Upper lobe of left lung (tissue), 4 donors: ENCODE results near the gene WNT8B.

ENCODE experiments used
- POLR2A ChIP-seq, 4 donors: fragments of 450-650 bp; IDR thresholded peaks; one replicate each; pipeline ENCODE4 v1.5.1; 2016 to 2017; ENCODE audit warnings: antibody characterized with exemption in 4 of 4, mild to moderate bottlenecking in 2 of 4
- TF ChIP-seq, protein P1 (sequence below), 6 experiments: fragments of 450-650 bp in 4 of 6; fragments of 200-600 bp in 2 of 6; sonication (generic) in 2 of 6; IDR thresholded peaks; one replicate each; pipeline ENCODE4 v1.5.1; 2016 to 2019; ENCODE audit warnings: antibody characterized with exemption in 6 of 6

DNA sequence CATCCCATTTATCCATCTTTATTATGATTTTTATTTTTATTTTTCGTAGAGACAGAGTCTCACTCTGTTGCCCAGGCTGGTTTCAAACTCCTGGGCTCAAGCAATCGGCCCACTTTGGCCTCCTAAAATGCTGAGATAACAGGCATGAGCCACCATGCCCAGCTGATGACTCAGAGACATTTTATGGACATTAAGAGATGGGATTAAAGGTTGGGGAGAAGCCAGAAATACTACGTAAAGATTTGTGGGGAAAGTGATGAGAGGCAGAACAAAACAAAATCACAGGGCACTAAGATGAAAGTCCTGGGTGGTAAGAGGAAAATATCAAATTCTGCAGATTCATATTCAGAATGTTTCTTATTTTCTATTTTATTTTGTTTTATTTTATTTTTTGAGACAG lies 7.6 kb downstream of the WNT8B start:
- TF ChIP-seq, protein P1, sequence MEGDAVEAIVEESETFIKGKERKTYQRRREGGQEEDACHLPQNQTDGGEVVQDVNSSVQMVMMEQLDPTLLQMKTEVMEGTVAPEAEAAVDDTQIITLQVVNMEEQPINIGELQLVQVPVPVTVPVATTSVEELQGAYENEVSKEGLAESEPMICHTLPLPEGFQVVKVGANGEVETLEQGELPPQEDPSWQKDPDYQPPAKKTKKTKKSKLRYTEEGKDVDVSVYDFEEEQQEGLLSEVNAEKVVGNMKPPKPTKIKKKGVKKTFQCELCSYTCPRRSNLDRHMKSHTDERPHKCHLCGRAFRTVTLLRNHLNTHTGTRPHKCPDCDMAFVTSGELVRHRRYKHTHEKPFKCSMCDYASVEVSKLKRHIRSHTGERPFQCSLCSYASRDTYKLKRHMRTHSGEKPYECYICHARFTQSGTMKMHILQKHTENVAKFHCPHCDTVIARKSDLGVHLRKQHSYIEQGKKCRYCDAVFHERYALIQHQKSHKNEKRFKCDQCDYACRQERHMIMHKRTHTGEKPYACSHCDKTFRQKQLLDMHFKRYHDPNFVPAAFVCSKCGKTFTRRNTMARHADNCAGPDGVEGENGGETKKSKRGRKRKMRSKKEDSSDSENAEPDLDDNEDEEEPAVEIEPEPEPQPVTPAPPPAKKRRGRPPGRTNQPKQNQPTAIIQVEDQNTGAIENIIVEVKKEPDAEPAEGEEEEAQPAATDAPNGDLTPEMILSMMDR (IDR thresholded peaks at IDR 0.05), result no peak
- TF ChIP-seq POLR2A (IDR thresholded peaks at IDR 0.05), result no peak
